Measurements from ENCODE around the gene PCK2.
"Not testable (repeated sequence)": the region's sequence is repeated elsewhere in the genome, so short reads cannot be mapped to it uniquely, and the experiment has no call there.

Gene PCK2

DNA sequence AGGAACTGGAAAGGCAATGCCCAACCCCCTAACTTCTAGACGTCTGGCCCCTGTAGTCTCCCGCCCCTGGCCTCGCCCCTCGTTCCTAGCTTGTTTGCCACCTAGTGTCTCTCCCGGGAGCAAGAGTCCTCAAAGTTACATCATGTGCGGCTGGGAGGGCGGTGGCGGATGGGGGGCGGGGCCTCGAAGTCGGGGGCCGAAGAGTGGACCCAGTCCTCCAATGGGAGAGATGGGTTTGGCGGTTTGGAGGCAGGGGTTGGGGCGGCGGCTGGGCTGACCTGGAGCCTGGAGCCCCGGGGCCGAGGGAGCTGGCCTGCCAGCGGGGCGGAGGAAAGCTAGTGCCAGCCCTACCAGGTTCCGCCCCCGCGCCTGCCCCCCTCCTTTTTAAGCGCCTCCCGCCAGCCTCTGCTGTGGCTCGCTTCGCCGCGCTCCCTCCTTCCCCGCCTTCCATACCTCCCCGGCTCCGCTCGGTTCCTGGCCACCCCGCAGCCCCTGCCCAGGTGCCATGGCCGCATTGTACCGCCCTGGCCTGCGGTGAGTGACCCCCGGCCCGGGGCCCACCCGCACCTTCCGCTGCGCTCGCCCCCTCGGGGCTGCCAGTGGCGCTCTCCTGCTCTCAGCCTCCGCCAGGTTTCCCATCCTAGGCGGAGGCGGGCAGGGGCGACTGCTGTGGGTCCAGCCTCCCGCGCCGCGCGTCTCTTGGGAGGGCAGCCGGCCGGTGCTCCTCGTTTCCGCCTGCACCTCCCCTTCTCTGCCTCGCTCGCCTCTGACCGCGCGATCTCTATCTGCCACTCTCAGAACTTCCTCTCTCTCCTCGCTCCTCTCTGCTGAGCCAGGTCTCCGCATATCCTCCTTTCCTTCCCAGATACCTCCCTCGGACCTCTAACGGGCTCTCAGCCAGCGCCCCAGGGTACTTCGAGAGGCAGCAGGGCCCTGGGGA, at the start of gene PCK2:
TSS of gene PCK2 (plus strand) at position 411 of the 940 bp plus-strand sequence. CDS start at position 506, 95 bp downstream.
- DNase-seq (ENCODE audit: low read depth in 3 of 3): peak; percentile 68 to 94 (median 75)

DNA sequence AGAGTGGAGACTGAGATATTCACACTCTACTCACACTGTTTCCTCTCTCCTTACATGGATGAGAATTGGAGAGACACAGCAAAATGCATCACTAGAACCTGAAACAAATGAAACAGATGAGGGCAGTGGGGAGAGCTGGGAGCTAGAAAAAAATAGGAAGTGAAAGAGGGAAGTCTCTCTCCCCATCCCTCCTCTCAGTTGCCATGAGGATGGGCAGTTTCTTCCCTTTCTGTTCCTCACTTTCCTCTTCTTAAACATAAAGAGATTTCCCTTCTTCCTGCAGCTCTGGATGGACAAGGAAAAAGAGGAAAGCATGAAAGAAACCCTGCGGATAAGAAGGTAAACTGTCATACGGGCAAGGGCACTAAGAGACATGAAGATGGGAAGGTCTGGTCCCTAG, 45.1 kb upstream of the PCK2 start:
- not testable (repeated sequence) for DNase-seq (ENCODE audit: low read depth in 3 of 3)

DNA sequence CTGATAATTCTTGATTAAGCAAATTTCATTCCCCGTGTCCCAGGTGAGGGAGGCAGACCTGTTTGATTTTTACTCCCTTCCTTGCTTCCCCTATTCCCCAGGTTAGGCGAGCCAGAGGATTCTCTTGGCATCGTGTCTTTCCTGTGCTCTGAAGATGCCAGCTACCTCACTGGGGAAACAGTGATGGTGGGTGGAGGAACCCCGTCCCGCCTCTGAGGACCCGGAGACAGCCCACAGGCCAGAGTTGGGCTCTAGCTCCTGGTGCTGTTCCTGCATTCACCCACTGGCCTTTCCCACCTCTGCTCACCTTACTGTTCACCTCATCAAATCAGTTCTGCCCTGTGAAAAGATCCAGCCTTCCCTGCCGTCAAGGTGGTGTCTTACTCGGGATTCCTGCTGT, 43.4 kb upstream of the PCK2 start:
- DNase-seq (ENCODE audit: low read depth in 3 of 3): not testable (repeated sequence)

DNA sequence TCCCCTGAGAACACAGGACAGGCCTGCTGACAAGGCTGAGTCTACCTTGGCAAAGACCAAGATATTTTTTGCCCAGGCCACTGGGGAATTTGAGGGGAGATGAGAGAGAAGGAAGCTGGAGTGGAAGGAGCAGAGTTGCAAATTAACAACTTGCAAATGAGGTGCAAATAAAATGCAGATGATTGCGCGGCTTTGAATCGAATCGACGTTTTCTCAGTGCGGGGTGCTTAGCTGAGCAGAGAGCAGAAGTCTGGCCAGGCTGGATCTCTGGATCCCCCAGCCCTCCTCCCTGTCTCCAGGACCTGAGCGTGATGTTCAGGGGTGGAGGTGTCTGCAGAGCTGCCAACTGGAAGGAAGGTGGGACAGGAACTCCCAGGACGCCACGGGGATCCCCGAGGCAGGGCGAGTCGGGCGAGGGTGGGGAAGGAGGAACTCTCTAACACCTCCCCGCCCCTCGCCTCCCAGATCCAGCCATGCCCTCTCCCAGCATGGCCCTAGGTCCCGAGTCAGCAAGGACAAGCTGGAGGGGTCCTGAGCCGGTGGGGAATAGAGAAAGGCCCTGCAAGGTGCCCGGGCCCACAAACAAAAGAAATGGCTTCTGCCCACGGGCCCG, 42.8 kb upstream of the PCK2 start:
- no peak for DNase-seq (ENCODE audit: low read depth in 3 of 3)

DNA sequence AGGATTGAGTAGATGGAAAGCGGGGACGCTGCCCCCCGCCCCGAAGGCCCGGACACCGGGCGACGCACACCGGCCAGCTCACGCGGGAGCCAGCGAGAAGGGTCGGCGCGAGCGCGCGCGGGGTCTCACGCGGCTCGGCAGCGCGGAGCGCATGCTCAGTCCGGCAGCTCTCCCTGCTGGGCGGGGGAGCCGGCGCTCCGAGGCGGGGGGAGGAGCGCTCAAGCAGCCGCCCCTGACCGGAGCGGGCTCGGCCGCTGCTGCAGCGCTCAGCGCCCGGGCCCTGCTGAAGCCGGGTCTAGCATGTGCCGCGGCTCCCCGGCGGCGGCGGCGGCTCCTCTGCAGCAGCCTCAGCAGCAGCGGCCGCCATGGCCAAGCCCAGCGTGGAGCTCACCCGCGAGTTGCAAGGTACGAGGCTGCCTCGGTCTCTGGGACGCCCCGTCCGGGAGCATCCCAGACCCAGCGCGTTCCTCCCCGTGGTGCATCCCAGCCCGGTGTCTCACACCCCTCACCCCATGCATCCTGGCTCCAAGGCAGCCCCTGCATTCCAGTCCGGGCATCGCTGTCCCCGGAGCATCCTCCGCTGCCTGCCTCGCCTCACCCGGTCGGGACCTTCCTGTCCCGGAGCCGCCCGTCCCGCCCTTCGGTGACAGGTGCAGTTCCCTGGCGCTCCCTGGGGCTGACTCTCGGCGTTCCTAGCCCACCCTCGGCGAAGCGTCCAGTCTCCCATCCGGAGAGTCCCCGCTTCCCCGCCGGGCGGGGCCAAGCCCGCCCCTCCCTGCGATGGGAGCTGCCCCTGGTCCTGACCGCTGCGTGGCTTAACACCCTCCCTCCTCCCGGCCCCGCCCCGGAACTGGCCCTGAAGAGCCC, 42.1 kb upstream of the PCK2 start, which contains the start of gene CARMIL3:
TSS of gene CARMIL3 (plus strand) at position 221 of the 867 bp plus-strand sequence. CDS start at position 366, 145 bp downstream.
- DNase-seq (ENCODE audit: low read depth in 3 of 3): peak in 1 of 3 experiments; percentile 51

DNA sequence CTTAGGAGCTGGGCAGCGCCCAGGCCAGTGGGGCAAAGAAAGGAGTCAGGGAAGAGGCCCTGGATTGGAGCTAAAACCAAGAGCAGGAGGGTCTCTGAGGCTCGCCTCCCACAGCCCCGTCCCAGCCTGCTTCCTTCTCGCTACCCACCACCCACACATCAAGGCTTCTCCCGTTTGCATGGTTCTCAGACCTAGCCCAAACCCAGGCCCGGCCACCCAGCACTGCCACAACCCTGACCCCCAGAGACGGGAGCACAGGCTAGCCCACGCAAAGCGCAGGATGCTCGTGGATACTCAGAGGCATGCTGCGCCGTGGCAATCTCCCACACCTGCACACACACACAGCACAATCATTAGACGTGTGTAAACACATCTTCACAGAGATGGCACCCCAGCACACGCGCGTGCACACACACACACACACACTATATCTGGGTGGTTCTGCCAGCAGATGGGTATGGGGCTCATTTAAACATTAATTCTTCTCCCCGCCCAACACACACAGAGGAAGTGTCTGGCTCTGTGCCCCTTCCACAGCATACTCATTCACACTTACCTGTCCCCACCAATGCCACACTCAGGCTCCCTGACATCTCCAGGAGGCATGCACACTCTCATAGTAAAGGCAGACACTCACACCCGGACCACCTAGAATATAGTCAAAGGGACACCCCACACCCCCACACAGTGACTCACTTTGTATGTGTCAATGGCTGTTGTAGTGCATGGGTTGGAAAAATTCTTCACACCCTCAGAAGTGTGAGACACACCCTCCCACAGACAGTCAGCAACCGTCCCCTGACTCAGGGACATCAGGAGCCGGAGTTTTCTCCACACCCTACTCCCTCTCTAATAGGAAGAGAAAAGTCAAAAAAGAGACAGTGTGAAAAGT, 41.2 kb upstream of the PCK2 start:
- peak; percentile 42 to 66 (median 63) for DNase-seq (ENCODE audit: low read depth in 3 of 3)

DNA sequence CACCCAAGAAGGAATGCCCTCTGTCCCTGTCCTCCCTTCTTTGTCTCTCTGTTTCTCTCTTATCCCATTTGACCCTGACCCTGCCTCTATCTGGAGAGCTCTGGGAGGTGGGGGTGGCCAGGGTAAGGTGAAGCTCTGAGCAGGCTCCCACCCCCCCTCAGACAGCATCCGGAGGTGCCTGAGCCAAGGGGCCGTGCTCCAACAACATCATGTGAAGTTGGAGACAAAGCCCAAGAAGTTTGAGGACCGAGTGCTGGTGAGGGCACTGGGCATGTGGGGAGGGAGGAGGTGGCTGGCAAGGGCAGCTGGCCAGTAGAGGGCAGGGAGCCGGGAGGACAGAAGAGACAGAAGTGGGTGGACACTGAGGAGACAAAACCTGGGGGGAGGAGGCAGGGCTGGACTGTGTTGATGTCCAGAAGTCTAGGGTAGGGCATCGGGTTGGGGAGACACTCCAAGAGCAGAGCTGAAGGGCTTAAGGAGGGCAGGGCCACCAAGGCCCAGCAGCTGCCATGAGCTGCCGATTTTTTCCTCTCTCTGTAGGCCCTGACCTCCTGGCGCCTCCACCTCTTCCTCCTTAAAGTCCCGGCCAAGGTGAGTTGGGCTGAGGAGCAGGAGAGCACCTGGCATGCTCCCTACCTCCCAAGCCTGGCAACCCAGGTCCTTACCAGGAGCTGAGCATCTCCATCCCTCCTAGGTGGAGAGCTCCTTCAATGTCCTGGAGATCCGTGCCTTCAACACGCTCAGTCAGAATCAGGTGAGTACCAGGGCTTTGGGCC, 40.4 kb upstream of the PCK2 start:
- no peak for DNase-seq (ENCODE audit: low read depth in 3 of 3)

DNA sequence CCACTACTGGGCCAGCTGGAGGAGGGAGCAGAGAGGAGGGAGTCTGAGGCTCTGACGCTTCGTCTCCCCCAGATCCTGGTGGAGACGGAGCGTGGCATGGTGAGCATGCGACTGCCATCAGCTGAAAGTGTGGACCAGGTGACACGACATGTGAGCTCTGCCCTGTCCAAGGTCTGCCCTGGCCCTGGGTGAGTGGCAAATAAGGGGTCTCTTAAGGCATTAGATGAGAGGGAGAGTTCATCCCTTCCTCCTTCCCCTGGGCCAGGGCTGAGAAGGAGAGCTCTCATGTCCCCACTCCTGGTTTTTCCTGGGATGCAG, 39.8 kb upstream of the PCK2 start:
- no peak for DNase-seq (ENCODE audit: low read depth in 3 of 3)

DNA sequence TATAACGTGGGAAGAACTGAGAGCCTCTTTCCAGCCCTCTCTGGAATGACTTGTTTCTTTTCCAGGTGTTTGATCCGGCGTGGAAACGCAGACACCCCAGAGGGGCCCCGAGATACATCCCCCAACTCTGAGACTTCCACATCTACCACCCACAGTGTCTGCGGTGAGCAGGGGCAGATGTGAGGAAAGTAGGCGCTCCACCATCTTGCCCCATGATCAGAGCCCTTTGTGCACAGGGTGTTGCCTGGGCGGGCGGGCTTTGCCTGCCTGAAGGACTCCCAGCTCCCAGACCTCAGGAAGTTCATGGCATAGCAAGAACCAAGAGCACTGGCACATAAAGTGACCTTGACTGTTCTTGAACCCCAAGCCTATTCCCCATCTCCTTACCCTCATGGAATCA, 39.5 kb upstream of the PCK2 start:
- no peak for DNase-seq (ENCODE audit: low read depth in 3 of 3)

DNA sequence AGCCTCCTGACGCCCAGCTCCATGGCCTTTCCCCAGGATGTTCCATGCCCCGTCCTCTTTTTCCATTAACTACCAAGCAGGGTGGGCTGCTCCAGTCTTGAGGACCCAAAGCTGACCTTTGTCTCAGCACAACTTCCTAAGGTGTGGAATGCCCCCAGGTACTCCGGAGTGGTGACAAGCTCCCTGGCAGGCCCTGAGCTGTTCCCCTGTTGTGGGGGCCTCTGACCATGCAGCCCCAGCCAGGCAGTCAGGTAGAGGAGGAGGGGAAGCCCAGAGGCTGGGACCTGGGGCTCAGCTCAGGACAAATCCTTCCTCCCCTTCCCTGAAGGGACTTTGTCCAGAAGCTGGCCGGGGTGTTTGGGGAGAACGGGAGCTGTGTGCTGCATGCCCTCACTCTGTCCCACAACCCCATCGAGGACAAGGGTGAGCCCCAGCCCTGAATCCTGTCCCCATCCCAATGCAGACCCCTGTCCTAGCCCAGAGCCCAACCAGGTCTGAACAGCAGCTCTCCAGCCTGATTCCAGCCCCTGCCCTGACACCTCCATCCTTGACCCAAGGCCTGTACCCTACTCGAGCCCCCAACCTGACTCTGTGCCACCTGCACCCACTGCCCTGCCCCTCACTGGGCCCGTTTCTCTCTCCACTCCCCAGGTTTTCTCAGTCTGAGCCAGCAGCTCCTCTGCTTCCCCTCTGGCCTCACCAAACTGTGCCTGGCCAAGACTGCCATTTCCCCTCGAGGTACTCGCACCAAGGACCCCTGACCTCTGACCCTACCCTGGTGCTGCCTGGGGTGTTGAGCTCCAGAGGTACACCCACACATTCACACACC, 37.9 kb upstream of the PCK2 start:
- no peak for DNase-seq (ENCODE audit: low read depth in 3 of 3)

DNA sequence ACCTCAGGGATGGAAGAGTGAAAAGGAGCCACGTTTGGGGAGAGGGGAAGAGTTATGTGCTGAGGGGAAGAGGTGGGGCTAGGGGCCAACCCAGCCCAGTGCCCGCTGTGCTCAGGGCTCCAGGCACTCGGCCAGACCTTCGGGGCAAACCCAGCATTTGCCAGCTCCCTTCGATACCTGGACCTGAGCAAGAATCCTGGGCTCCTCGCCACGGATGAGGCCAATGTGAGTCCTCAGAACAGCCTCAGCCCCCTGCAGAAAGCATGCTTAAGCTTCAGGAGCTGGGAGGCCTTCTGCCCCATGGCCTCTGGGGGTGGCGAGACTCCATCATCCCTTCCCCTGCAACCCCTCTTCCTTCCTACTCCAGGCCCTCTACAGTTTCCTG, 37.3 kb upstream of the PCK2 start:
- DNase-seq (ENCODE audit: low read depth in 3 of 3): no peak

DNA sequence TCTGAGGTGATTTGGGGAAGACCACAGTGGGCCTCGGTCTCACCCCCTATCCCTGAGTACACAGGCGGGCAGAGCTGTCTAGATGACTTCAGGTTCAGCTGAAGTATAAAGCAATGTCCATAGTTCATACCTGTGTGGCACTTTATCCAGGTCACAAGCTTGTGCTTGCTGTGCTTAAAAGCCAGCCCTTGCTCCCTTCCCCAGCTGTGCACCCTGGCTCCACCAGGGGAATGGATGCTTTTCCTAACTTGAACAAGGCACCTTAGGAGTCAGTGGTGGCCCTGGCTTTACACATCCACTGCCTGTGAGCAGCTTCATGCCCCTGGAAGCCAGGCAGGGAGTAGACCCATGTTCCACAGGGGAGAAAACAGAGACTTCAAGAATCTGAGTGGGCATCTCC, 36.8 kb upstream of the PCK2 start:
- no peak for DNase-seq (ENCODE audit: low read depth in 3 of 3)

DNA sequence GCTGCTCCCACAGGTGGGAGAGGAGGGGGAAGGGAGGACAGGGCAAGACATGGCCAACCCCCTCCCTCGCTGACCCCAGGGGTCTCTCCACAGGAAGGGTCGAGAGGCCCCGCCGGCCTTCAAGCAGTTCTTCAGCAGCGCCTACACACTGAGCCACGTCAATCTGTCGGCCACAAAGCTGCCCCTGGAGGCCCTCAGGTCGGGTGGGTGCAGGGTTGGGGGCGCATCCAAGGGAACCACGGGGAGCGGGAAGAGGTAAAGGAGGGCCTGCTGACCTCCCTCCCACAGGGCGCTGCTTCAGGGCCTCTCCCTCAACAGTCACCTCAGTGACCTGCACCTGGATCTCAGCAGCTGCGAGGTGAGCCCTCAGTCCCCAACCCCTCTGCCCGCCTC, 36.2 kb upstream of the PCK2 start:
- DNase-seq (ENCODE audit: low read depth in 3 of 3): no peak

DNA sequence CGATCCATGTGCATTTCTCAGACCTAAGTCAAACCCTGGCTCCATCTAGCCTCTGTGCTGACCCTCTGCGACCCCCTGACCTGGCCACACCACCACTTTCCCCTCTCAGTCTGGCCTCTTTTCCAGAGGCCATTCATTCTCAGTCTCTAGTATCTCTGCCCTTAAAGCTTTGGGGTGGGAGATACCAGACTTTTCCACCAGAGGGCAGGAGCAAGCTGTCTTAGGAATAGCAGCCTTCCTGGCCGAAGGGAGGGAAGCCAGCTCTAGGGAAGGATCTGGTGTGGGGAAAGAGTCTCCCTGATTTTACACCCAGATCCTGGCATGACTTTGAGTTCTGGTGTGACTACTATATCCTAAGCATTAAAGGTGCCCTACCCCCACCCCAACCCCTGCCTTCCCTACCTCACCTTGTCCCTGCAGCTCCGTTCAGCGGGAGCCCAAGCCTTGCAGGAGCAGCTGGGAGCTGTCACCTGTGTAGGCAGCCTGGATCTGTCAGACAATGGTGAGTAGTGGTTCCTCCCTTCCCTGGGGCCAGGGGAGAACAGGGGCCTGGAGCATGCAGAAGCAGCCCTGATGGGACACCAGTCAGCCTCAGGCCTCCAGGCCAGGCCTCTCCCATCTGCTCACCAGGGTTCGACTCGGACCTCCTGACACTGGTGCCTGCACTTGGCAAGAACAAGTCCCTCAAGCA, 35.7 kb upstream of the PCK2 start:
- no peak for DNase-seq (ENCODE audit: low read depth in 3 of 3)

DNA sequence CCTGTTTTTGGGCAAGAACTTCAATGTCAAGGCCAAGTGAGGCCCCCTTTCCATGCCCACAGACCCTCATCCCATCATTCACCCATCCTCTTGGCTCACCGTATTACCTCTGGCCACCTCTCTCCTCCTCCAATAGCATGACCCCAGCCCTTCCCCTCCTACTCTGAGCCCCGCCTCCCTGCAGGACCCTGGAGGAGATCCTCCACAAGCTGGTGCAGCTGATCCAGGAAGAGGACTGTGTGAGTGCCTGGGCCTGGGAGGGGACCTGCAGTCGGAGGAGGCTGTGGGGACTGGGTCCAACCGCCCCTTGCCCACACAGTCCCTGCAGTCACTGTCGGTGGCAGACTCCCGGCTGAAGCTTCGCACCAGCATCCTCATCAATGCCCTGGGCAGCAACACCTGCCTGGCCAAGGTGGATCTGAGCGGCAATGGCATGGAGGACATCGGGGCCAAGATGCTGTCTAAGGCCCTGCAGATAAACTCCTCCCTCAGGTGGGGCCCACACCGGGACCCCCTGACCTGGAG, 35.1 kb upstream of the PCK2 start:
- DNase-seq (ENCODE audit: low read depth in 3 of 3): no peak

DNA sequence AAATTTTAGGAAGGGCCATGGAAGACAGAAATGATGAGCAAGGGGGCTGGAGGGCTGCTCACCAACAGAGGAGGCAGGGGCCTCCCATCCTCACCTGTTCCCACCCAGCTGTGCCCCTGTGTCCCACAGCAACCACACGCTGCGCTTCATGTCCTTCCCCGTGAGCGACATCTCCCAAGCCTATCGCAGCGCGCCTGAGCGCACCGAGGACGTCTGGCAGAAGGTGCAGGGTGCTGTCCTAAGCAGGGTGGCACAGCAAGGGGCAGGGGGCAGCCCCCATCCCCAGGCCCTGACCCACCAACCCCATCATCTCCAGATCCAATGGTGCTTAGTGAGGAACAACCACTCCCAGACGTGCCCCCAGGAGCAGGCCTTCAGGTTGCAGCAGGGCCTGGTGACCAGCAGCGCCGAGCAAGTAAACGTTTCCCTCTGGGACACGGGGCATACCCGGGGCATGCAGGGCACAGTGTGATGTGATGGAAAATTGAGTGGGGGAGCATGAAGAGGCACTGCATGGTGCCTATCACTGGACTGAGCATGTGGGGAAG, 34.2 kb upstream of the PCK2 start:
- no peak for DNase-seq (ENCODE audit: low read depth in 3 of 3)

DNA sequence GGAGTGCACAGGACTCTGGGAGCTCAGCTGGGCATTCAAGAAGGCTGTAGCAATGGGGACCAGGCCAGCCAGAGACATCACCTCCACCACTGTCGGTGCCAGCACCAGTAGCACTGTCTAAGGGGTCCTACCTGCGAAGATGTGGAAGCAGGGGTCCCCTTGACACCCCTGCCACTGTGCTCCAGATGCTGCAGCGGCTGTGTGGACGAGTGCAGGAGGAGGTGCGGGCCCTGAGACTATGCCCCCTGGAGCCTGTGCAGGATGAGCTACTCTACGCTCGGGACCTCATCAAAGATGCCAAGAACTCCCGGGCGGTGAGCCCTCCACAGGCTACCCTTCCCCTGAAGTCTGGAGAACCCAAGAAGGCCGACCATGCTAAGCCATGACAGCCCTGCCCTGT, 33.7 kb upstream of the PCK2 start:
- no peak for DNase-seq (ENCODE audit: low read depth in 3 of 3)
